Tibial artery (tissue), 4 donors: ENCODE results near the gene LBX2.

Source experiments
- DNase-seq, 2 donors: peaks; one replicate each; pipeline ENCODE4 v3.0.0-alpha.2; 2019
- H3K27ac ChIP-seq, 2 donors: fragments of 200-600 bp; sonication (generic) in 1 of 2; 1 replicate in 1 of 2; 2 replicates in 1 of 2; pipeline ENCODE4 v1.5.1; 2018 to 2019; ENCODE audit warnings: mild to moderate bottlenecking in 1 of 2
- H3K27me3 ChIP-seq, 2 donors: fragments of 200-600 bp; sonication (generic) in 1 of 2; one replicate each; pipeline versions ENCODE4 v1.5.1 to v1.6.0; 2016 to 2019
- H3K36me3 ChIP-seq, 3 donors: fragments of 200-600 bp; sonication (generic) in 2 of 3; one replicate each; pipeline ENCODE4 v1.5.1; 2016 to 2019; ENCODE audit warnings: mild to moderate bottlenecking in 2 of 3
- H3K4me1 ChIP-seq, 4 donors: fragments of 200-600 bp; sonication (generic) in 2 of 4; 1 replicate in 3 of 4; 2 replicates in 1 of 4; pipeline ENCODE4 v1.5.1; 2016 to 2019
- H3K4me3 ChIP-seq, 2 donors: fragments of 200-600 bp; sonication (generic) in 1 of 2; 1 replicate in 1 of 2; 2 replicates in 1 of 2; pipeline ENCODE4 v1.5.1; 2018 to 2019; ENCODE audit warnings: mild to moderate bottlenecking in 2 of 2
- H3K9me3 ChIP-seq, 3 donors: fragments of 200-600 bp; sonication (generic) in 1 of 3; one replicate each; pipeline ENCODE4 v1.5.1; 2016 to 2019
- intact Hi-C: fragments of 100-400 bp; cut with DNase I; formaldehyde crosslinking; loops from one replicate; pipeline ENCODE4 v1.15.0; 2023; ENCODE audit warnings: low total_unique reads
- TF ChIP-seq, protein P1 (sequence below), 2 experiments: fragments of 200-600 bp in 1 of 2; fragments of 450-650 bp in 1 of 2; IDR thresholded peaks; one replicate each; pipeline ENCODE4 v1.5.1; 2017 to 2019; ENCODE audit warnings: antibody characterized with exemption in 2 of 2, mild to moderate bottlenecking in 1 of 2, moderate library complexity in 1 of 2

LBX2 gene

DNA sequence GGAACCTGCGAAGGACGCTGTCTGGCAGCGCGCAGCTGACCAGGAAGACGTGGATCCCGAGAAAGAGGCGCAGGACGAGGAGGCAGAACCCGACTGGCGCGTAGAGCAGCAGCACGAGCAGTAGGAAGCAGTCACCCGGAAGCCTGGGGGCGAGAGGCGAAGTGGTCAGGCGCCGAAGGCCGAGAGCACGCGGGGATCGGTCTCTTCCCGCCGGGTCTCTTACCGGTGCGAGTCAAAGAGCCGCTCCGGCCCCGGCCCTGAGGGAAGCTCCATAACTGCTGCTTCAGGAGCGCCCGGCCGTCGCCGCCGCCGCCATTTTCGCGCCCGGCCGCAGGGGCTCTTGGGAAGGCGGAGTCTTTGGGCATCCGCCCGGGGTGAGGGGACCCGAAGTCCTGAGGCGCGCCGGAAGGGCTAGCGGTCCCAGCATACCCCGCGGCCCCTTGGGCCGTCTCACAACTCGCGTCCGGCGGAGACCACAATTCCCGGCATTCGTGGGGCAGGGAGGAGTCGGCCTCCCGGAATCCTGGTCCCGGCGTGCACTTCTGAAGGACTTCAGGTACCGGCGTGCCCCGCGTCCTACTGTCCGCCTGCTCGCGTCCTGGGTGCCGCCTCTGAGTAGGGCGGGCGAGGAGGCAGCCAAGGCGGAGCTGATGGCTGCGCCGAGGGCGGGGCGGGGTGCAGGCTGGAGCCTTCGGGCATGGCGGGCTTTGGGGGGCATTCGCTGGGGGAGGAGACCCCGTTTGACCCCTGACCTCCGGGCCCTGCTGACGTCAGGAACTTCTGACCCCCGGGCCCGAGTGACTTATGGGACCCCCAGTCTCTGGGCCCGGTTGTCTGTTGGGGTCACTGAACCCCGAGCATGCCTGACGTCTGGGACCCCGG is 30.2 kb upstream of the LBX2 start, which contains the start of the genes AUP1 and HTRA2:
Gene AUP1 (minus strand): TSS at position 350 of the 882 bp plus-strand sequence. CDS start 77 bp downstream, at position 273.
Gene HTRA2 (plus strand): TSS at position 577 of the 882 bp plus-strand sequence. CDS start 74 bp downstream, at position 651.
- H3K27me3 ChIP-seq, result no peaks in the 10 kb centered on the region
- H3K4me1 ChIP-seq, result peaks cover 0 to 28% (median 25%) of the 10 kb centered on the region in 4 donors
- DNase-seq, result peak; percentile 98 to 99
- peak within 1 kb of the TSS; percentile 78 to 98 for H3K4me3 ChIP-seq
- intact Hi-C loops, result loop anchor here (5.0 kb wide), 2 partner anchors 47 to 58 kb away; partner anchors contain the start of genes CCDC142 and TTC31
- peaks cover 21 to 56% (median 34%) of the 10 kb centered on the region in 3 donors for H3K36me3 ChIP-seq
- TF ChIP-seq, protein P1, sequence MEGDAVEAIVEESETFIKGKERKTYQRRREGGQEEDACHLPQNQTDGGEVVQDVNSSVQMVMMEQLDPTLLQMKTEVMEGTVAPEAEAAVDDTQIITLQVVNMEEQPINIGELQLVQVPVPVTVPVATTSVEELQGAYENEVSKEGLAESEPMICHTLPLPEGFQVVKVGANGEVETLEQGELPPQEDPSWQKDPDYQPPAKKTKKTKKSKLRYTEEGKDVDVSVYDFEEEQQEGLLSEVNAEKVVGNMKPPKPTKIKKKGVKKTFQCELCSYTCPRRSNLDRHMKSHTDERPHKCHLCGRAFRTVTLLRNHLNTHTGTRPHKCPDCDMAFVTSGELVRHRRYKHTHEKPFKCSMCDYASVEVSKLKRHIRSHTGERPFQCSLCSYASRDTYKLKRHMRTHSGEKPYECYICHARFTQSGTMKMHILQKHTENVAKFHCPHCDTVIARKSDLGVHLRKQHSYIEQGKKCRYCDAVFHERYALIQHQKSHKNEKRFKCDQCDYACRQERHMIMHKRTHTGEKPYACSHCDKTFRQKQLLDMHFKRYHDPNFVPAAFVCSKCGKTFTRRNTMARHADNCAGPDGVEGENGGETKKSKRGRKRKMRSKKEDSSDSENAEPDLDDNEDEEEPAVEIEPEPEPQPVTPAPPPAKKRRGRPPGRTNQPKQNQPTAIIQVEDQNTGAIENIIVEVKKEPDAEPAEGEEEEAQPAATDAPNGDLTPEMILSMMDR (IDR thresholded peaks at IDR 0.05), result peak in 1 of 2 experiments; percentile 26
- peak within 1 kb of the TSS; percentile 86 for H3K27ac ChIP-seq
- H3K9me3 ChIP-seq, result no peaks in the 10 kb centered on the region

DNA sequence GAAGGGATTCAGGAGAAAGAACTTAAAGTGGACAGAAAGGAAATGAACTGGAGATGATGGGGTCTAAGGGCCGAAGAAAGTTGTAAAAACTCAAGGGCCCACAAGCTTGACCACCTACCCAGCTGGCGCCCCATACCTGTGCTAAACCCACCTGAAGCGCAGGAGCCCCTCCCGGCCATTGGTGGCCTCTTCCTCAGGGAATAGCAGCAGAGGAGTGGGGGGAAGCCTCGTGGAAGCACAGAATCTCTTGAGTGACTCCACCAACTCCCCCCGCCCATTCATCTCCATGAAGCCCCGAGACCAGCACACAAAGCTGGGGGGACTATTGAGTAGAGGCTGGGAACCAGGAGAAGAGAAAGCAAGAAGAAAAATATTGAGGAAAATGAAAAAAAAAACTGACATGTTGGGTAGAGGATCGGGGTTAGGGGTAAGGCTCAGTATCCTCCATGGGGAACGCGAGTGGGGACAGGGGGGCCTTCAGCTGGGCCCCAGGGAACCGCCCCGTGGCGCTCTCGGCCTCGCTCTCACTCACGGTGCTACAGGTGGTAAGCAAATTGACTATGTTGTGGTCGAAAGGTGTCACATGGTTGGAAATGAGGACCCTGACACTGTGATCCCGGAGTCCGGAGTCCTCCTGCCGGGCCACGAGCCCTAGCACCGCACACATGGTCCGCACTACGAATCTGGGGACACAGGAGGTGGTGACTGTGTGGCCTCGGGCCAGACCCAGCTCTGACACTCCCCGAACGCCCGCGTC is 29.4 kb upstream of the LBX2 start:
- intact Hi-C loops, result loop anchor here (5.0 kb wide), 2 partner anchors 46 to 59 kb away; partner anchors contain the start of genes CCDC142 and TTC31
- Histone ChIP-seq H3K4me3 (peak overlapping the region; percentile 78 to 98), H3K4me1 (peaks cover 0 to 28% (median 25%) of the 10 kb centered on the region in 4 donors), H3K9me3 (no peaks in the 10 kb centered on the region), H3K36me3 (peaks cover 21 to 50% (median 34%) of the 10 kb centered on the region in 3 donors), H3K27ac (peak overlapping the region; percentile 86), H3K27me3 (no peaks in the 10 kb centered on the region)
- TF ChIP-seq, protein P1 (IDR thresholded peaks at IDR 0.05), result no peak
- no peak for DNase-seq

DNA sequence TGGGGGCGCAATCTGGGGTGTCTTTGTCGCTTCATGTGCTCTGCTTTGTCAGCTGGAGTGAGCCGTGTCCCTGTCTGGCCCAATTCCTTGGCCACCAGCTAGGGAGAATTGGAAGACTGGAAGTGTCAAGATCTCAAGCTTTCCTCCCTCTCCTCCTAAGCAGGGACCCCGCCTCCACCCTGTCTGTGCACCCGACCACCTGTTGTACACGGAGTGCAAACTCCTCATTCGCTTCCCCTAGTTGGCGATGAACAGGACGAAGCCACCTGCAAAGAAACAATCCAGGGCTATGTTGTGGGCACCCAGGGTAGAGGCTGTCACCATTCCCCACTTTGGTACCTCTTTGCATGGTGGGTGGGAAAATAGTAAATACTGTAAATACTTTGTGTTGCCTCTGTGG is 28.3 kb upstream of the LBX2 start:
- Histone ChIP-seq H3K4me1 (peaks cover 0 to 28% (median 25%) of the 10 kb centered on the region in 4 donors), H3K27ac (no peak overlapping the region), H3K36me3 (peaks cover 21 to 40% (median 25%) of the 10 kb centered on the region in 3 donors), H3K9me3 (no peaks in the 10 kb centered on the region), H3K4me3 (no peak overlapping the region), H3K27me3 (no peaks in the 10 kb centered on the region)
- TF ChIP-seq, protein P1 (IDR thresholded peaks at IDR 0.05), result no peak
- intact Hi-C loops, result loop anchor here (5.0 kb wide), 2 partner anchors 45 to 60 kb away; partner anchors contain the start of genes CCDC142 and TTC31
- DNase-seq, result no peak

DNA sequence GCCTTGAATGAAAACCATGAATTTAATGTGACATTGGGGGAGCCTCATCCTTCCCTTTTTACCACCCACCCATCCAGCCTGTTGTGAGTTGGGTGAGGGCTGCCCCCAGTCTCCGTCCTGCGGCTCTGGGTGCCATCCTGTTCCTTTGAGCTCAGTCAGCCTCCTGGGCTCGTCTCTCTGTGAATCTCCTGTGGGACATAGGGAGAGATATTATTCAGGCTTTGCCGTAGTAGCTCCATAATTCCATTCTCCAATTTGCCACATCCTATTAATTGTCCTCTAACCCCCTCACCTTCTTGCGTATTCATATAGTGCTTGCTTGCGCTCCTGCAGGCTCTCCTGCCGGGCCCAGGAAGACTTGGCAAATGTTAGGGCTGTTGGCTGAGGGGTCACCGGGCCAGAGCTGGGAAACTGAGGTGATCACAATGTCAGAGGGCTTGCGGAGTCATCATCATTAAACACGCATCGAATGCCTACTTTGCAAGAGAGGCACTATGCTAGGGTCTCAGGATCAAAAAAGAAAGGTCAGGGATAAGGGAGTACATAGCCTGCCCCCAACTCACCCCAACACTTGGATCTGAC is 27.3 kb upstream of the LBX2 start:
- TF ChIP-seq, protein P1 (IDR thresholded peaks at IDR 0.05), result no peak
- no peak overlapping the region for H3K27ac ChIP-seq
- intact Hi-C loops, result loop anchor here (5.0 kb wide), 2 partner anchors 44 to 61 kb away; partner anchors contain the start of genes CCDC142 and TTC31

More for the DNA sequence above, 27.3 kb upstream of the LBX2 start:
- Histone ChIP-seq H3K4me3 (no peak overlapping the region), H3K27me3 (no peaks in the 10 kb centered on the region), H3K9me3 (no peaks in the 10 kb centered on the region), H3K36me3 (peaks cover 21 to 32% (median 21%) of the 10 kb centered on the region in 3 donors), H3K4me1 (peaks cover 0 to 27% (median 24%) of the 10 kb centered on the region in 4 donors)
- no peak for DNase-seq
